GM19238 (cell line): ENCODE measurements around the gene SCFD2.
"Not testable (repeated sequence)": the region's sequence is repeated elsewhere in the genome, so short reads cannot be mapped to it uniquely, and the experiment has no call there.

ENCODE experiments used
- DNase-seq: peaks from one replicate; pipeline ENCODE4 v3.0.0; 2011; ENCODE audit warnings: low spot score; ENCODE audit not compliant: insufficient read length

The SCFD2 gene

DNA sequence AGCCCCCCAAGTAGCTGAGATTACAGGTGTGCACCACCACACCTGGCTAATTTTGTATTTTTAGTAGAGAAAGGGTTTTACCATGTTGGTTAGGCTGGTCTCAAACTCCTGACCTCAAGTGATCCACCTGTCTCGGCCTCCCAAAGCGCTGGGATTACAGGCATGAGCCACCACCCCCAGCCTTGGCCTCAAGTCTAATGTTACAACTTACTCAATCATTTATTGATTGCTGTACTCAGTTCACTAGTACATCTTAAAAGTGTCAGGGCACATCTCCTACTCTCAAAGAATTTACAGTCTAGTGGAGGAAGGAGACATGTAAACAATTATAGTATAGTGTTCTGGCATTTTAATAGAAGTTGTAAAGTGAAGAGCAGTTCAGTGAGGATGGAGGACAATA, 19.5 kb downstream of the SCFD2 start:
- DNase-seq, result not testable (repeated sequence)

DNA sequence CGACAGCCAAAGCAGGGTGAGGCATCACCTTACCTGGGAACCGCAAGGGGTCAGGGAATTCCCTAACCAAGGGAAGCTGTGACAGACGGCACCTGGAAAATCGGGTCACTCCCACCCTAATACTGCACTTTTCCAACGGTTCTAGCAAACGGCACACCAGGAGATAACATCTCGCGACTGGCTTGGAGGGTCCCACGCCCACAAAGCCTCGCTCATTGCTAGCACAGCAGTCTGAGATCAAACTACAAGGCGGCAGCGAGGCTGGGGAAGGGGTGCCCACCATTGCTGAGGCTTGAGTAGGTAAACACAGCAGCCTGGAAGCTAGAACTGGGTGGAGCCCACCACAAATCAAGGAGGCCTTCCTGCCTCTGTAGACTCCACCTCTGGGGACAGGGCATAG, 25.7 kb downstream of the SCFD2 start:
- DNase-seq, result not testable (repeated sequence)

DNA sequence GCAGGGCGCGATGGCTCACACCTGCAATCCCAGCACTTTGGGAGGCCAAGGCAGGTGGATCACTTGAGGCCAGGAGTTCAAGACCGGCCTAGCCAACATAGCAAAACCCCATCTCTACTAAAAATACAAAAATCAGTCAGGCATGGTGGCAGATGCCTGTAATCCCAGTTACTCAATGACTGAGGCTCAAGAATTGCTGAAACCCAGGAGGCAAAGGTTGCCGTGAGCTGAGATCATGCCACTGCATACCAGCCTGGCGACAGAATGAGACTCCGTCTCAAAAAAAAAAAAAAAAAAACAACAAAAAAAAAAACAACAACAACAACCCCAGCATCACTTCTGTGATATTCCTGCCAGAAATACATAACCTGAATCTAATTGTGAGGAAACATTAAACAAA, 30.9 kb downstream of the SCFD2 start:
- DNase-seq, result not testable (repeated sequence)

DNA sequence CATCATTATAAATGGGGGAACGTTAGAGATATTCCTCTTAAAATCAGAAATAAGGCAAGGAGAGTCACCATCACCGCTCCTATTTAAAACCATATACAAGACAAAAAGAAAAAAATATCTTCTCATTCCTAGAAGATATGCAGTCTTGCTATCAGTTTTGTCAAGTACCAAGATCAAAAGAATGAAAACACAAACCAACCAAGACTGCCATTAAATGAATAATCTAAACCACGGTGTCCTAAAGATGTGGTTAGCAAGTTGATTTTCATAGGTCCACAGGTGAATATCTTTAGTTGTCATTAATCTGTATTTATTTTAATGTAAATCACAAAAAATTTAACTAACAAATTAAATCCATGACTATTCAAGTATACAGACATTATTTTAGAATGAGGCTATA, 39.3 kb downstream of the SCFD2 start:
- no peak for DNase-seq

DNA sequence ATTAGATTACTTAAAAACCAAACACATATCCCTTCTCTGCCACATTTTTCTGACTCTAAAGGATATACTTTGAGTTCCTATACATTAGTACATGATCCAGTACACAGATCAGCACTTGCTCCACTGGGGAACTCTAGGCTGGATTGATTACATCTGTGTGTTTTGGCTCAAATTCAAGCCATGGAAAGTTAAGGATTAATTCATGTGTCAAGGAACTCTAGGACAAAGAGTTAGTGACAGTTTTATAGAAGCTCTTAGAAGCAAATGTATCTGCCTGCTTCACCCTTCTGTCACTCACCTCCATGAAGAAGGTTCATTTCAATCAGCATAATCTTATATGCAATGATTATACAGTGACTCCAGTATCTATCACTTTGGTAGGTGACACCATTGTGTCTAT, 43.2 kb downstream of the SCFD2 start:
- DNase-seq, result no peak

DNA sequence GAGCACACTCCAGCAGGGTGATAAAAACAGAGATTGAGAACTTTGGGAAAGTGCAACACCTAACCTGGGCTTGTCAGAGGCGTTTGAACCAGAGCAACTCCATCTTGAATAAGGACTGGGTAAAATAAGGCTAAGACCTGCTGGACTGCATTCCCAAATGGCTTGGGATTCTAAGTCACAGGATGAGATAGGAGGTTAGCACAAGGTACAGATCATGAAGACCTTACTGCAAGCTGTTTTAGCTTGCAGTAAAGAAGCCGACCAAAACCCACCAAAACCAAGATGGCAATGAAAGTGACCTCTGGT, 43.9 kb downstream of the SCFD2 start:
- no peak for DNase-seq

DNA sequence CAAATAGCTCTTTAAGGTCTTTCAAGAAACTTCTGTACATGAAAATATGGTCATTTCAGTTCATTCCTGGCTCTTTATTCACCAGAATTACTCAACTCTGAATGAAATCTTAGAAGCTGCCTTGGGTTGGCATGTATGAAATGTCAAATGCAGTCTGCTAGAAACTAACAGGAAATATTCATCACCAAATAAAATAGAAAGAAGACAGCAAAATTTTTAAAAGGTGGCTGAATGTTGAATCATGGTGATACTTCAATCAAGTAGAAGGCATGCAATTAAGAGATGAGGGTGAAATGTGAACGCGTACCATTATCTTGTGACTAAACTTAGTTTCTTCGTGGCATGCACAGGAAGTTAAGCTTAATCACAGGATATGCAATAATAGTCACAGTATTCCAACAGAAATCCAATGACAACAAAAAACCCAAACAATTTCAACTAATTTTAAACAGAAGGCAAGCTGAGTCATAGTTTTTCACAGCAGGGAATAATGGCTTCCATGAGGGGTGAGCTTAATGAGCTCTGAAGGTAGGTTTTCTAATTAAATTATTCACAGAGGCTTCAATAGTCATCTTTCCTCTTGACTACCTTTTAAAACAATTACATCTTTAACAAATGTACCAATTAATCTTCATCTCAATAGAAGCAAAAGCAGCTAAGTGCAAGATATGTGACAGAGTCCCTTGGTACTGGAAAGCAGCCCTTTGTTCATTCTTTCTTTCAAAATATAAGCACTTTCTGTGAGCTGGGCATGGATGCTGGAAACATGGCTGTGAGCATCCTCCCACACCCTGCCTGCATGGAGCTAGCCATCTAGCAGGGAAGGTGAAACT, 44.5 kb downstream of the SCFD2 start:
- no peak for DNase-seq

DNA sequence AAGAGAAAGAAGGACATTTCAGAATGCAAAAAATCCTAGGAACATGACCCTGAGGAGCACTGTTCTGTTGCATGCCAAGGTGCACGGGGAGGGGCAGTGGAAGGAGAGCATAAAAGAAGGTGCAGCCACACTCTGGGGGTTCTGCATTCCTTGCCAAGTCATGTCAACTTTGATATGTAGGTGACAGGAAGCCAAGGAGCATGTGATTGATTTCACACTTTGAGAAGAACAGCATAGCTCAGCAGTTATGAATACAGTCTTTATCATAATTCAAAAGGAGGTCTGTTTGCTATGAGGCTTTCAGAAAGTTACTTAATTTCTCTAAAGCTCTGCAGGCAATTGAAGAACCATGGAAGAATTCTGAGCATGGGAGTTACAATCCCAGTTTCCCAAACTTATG, 50.6 kb downstream of the SCFD2 start:
- no peak for DNase-seq

DNA sequence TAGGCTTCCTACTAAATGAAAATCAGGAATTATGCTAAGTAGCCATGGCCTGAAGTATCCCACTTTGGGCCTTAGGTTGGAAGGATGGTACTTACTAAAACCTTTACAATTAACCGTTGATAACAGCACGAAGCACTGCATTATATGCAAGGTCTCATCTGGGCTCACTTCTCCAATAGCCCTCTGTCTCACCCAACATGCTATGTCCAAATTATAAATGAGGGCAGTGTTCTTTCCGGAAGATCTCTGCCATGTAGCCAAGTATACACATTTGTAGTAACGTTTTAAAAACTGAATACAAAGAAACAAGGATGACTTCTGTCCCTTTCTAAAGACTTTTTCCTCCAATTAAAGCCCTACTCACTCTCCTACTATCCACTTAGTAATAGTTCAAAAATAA, 51.6 kb downstream of the SCFD2 start:
- no peak for DNase-seq

DNA sequence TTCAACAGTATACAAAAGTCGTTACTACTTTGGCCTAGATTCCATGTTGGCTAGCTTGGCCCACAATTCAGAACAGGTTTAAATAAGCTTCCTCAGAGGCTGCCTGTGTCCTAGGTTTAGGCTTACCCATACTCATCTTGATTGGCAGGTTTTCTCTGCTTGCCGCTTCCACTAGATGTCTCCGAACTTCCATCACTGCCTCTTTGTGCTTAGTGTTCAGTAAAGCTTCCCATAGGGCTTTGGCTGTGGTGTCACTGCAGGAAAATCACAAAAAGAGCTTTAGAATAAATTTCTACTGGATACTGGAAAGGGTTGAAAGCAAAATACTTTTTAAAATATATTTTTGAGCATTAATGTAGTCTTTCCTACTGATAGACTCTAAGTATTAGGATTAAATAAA, 52.4 kb downstream of the SCFD2 start:
- no peak for DNase-seq

DNA sequence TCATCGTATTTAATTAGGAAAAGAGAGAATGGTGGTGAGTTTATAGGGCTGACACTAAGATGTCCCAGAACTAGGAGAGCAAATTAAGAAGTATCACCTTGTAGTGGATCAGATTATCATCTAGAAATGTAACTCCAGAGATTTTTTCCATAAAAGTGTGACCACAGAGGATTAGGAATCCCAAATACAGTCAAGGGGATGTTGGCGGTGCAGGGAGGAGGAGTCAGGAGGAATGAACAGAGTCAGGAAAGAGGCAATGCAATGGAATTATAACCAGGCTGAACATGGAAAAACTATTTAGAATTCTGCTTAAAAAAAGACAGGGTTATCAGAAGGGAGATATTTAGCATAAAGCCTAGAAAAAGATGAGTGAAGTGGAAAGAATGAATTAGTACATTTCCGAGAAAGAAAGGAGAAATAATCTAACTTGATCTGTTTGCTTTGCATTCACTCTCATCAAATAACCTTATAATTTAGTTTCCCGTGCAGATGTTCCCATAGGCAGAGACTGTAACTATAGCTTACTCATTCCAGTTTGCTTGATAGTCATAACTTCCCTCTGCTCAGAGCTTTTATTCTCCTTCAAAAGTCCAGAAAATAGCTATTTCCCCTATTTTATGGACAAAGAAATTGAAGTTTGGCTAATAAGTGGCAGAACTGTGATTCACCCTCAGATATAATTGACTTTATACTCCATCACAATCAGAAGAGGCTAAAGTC, 56.4 kb downstream of the SCFD2 start:
- no peak for DNase-seq

DNA sequence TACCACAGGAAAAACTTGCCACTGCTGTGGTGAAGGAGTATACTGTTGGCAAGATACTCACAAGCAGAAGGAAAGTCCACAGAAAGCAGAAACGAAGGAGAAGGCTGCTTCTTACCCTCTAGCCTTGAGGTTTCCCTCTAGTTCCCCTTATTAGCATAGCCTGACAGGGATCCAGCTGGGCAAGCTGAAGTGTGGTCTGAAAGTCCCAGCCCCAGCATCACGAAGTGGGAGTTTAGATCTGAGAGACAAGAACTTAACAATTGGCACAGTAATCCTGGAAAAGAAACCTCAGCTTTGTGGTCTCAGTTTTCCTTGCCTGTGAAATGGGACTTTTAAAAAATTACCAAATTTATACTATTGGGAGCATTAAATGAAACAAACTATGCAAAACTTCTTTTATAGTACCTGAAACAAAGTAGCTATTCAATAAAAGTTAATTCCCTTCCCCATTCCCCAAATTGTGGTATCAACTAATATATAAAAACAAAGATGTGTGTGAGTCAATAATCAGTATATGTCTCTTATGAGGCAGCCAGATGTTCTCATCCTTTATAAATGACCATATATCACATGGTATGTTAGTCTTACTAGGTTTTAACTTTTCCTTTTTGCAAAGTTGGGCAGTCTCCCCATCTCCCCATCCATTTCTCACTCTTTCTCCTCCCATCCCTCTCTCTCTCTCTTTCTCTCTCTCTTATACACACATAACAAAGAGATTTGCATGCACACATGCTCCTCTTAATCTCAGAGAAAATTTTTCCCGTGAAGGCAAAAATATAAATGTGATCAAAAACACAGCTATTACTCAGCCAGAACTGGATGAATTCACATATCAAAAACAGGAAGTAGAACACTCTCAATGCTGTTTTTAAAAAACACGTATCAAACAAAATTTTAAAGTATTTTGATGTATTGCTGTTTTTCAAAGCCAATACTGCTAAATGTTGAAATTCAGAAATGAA, 57.8 kb downstream of the SCFD2 start:
- no peak for DNase-seq

DNA sequence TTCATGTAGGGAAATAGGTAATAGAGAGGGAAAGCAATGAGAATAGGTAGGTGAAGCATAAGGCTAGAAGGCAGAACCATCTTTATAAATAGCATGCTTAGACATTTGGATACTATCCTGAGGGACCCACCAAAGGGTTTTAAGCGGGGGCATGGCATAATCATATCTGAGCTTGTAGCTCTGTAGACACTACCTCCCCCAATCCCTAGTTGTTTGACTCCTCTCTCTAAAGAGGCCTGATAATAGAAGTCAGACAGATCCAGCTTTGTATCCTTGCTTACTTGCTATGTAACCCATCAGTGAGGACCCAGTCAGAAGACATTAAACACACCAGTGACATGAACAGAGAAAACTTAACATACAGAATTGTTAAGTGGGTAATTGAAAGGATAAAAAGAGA, 58.7 kb downstream of the SCFD2 start:
- no peak for DNase-seq

DNA sequence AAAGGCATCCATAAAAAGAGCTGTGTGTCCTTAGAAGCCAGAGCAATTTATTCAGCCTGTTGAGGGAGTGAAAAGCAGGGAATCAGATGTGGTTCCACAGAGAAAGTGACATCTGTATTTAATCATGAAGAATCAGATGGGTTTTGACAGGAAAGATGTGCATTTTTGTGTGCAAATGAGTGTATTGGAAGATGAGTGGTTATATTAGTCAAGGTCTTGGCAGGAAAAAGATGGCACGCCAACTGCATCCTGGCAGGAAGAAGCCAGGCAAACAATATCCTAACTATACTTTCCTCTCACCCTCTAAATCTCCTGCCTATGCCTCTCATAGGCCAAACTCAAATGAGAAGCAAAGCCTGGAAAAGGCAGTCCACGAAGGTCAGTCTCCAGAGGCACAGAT, 59.1 kb downstream of the SCFD2 start:
- DNase-seq, result no peak

DNA sequence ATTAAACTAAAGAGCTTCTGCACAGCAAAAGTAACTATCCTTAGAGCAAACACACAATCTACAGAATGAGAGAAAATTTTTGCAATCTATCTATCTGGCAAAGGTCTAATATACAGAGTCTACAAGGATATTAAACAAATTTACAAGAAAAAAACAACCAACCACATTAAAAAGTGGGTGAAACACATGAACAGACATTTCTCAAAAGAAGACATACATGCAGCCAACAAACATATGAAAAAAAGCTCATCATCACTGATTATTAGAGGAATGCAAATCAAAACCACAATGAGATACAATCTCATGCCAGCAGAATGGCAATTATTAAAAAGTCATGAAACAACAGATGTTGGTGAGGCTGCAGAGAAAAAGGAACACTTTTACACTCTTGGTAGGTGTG, 73.7 kb downstream of the SCFD2 start:
- not testable (repeated sequence) for DNase-seq

DNA sequence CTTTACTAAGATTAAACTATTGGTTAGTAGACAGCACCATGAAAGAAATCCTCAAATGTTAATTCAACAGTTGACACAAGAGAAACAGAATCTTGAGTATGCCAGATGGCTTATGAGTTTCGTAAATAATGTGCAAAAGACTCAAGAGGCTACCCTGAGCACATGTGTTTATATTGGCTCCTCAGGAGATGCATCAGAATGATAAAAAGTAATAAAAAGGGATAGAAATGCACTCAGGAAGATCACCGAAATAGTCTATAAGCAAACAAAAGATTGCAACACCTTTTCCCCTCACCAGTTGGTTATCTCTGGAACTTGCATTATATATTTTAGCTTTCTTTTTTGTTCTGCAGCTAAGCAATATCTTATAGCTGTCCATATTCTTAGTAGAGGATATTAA, 84.4 kb downstream of the SCFD2 start:
- DNase-seq, result no peak

DNA sequence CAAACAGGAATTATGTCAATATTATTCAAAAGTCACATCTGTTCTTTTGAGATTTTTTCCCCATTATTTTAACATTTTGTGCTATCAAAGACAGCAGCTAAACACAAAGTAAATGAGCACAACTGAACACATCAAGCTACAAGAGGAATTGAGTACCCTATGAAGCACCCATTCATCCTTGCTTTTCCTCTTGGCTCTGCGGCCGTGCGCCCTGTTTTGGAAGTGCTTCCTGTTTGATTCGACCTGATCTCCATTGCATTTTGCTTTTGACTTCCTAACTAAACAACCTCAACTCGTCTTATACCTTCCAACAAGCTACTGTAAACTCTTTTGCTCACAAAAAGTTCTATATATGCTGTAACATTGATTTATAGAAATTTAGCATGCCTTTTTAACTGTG, 85.0 kb downstream of the SCFD2 start:
- no peak for DNase-seq

DNA sequence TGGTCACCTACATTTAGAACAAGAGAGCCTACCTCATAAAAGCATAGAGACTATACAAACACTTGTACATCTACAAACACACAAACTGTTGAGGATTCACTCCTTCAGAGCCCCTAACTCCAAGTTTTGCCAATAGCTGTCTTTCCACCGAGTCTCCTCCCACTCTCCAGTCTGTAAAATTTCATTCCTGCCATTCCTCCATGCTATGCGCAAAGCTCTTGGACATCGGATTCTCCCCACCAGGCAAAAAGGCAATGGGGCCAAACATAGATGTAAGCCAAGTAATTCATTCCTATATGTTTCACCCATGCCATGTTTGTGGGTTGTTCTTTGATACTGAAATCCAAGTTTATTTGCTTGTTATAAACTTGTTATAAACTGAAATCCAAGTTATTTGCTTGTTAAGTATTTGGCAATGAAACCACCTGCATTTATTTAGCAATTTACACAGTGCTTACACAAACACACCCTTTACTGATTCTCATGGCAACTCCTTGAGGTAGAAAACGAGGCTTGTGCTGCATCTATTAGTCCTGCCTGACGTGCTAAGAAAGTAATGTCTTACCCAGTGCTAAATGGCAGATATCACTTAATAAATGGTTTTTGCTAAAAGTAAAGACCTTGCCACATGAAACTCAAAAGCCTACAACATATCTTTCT, 91.1 kb downstream of the SCFD2 start:
- DNase-seq, result no peak

DNA sequence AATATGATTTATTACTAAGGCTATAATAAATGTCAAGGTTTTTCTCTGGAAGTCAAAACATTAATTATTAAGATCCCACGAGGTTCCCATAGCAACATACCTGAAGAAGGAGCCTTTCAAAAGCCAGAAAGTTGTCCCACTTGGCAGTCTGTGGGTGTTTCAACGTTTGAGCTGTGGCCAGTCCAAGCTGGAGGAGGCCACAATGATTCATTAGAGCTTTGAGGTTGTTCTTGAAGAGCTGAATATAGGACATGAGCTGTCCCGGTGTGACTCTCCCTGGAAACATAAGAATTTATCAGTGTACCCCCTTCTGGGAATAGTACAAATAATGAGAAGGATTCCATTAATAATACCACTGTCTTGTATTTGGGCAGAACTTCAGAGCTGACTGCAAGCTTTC, 92.1 kb downstream of the SCFD2 start:
- DNase-seq, result no peak

DNA sequence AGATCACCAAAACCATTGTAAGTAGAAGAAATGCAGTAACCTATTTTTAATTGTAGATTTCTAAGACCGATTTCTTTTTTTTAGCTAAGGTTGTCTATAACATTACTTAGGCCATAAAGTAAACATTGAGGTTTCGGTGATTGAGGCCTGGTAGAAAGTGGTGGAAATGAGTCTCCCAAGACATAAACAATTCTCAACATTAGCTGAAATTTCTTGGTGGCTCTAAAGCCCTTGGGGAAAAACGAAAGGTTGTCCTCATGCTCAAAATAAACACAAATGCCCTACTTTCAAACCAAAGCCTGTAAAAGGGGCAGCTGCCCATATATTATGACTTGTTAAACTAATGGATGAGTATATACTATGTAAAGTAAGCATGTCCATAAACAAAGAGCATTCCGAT, 98.8 kb downstream of the SCFD2 start:
- DNase-seq, result no peak

DNA sequence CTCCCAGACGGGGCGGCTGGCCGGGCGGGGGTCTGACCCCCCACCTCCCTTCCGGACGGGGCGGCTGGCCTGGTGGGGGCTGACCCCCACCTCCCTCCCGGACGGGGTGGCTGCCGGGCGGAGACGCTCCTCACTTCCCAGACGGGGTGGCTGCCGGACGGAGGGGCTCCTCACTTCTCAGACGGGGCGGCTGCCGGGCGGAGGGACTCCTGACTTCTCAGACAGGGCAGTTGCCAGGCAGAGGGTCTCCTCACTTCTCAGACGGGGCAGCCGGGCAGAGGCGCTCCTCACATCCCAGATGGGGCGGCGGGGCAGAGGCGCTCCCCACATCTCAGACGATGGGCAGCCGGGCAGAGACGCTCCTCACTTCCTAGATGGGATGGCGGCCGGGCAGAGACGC, 109.9 kb downstream of the SCFD2 start:
- not testable (repeated sequence) for DNase-seq

DNA sequence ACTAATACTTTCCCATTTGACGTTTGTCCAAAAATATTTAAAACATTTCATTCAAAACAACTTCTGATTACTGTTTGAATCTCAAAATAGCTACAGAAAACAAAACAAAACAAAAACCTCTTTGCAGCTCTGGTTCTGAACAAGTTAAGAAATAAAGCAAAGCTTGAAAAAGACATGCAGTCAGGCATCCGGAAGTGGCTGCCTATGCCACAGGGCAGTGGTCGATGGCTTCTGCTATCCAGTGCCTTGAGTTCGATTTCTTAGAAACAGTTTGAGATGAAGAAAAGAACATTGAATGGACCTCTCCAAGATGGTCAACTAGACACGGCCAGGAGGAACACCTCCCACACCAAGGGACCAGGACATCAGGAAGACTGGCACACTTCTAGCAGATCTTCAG, 125.3 kb downstream of the SCFD2 start:
- DNase-seq, result no peak
